C1 segment of cervical spinal cord (tissue), 14 donors: Measurements from ENCODE around the gene FAM177A1.

Experiments used
- DNase-seq, 14 donors: peaks; one replicate each; lab custom pipeline; 2025; lab: John Stamatoyannopoulos, UW

Gene FAM177A1

GRCh38 chr14:35123388-35123703, 77.3 kb downstream of the FAM177A1 start:
- no peak for DNase-seq

DNA sequence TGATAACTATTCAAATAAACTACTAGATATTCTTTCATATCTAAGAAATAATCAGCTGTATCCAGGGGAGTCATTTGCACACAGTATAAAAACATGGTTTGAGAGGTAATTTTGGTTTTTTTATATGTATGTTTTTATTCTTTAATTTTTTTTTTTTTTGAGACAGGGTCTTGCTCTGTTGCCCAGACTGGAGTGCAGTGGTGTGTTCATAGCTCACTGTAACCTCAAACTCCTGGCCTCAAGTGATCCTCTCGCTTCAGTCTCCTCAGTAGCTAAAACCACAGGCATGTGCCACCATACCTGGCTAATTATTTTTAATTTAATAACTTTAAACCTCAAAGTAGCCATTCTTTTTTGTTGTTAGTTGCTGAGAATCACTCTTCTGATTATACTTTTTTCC, 78.1 kb downstream of the FAM177A1 start:
- no peak for DNase-seq
